K562 (cell line): Measurements from ENCODE around the gene CCL20. TPM values are rescaled to one million over a fixed set of nuclear protein-coding genes. Genes with fewer than 3 reads are reported as not detected.

Experiments used
- ATAC-seq: fragments of 200-7000 bp; cut with Tn5 transposase; 3 replicates; pipeline ENCODE4 v1.9.1; 2020; ENCODE audit warnings: moderate library complexity
- BruUV-seq: library from RNA; stranded (reverse); fragments of 400-500 nt; replicated peaks from 2 replicates; lab custom pipeline; 2021; lab: Mats Ljungman, UMichigan
- CTCF ChIA-PET: fragments of 300-600 bp; formaldehyde crosslinking; extraction: SDS; loops from one replicate; lab custom pipeline; 2021; ENCODE audit warnings: low intra/inter-chr PET ratio; lab: Yijun Ruan, JAX
- POLR2A ChIA-PET: fragments of 300-600, 350-650 bp; sonication (Branson Sonifier 250); formaldehyde crosslinking; extraction: SDS; loops from one replicate; lab custom pipeline; 2021; ENCODE audit warnings: antibody characterized with exemption, inconsistent platforms; lab: Yijun Ruan, JAX
- DNase-seq, 4 experiments: peaks; one replicate each; pipeline versions ENCODE4 v3.0.0 to v3.0.0-alpha.2; 2011 to 2018; ENCODE audit warnings: low spot score in 3 of 4, mixed read lengths in 3 of 4; ENCODE audit errors: extremely low read depth in 1 of 4
- FAIRE-seq: peaks from 2 replicates; lab custom pipeline; 2011; peaks lifted over from hg19 to GRCh38; lab: Jason Lieb, UNC
- H2AFZ ChIP-seq: 2 replicates; pipeline ENCODE4 v1.6.0; 2011; ENCODE audit warnings: low read depth, low read length, control low read depth, inconsistent platforms
- H3K27ac ChIP-seq: fragments of 200-600 bp; 3 replicates; pipeline ENCODE4 v1.8.0; 2011; ENCODE audit warnings: low read depth, mild to moderate bottlenecking, control low read depth, inconsistent platforms, low read length, moderate library complexity, mixed read lengths; ENCODE audit errors: extremely low read depth
- H3K27me3 ChIP-seq, 2 experiments: fragments of 300-600 bp in 1 of 2; 2 replicates in 1 of 2; 3 replicates in 1 of 2; pipeline versions ENCODE4 v1.6.0 to v1.8.0; 2011; ENCODE audit warnings: inconsistent platforms in 2 of 2, low read length in 2 of 2, mild to moderate bottlenecking in 1 of 2, mixed read lengths in 1 of 2, moderate library complexity in 1 of 2; ENCODE audit not compliant: control insufficient read depth in 2 of 2, insufficient read depth in 2 of 2
- H3K36me3 ChIP-seq: fragments of 300-600 bp; 3 replicates; pipeline ENCODE4 v1.8.0; 2011; ENCODE audit warnings: mild to moderate bottlenecking, low read length, inconsistent platforms; ENCODE audit not compliant: control insufficient read depth, insufficient read depth
- H3K4me1 ChIP-seq, 2 experiments: fragments of 200-600 bp in 1 of 2; replicated peaks in 1 of 2; 2 replicates in 1 of 2; 3 replicates in 1 of 2; pipeline versions ENCODE4 v1.5.1 to v1.8.0; 2011; ENCODE audit warnings: inconsistent platforms in 2 of 2, low read length in 2 of 2, mild to moderate bottlenecking in 1 of 2, mixed read lengths in 1 of 2, moderate library complexity in 1 of 2; ENCODE audit not compliant: control insufficient read depth in 2 of 2, insufficient read depth in 2 of 2
- H3K4me2 ChIP-seq: 2 replicates; pipeline ENCODE4 v1.6.1; 2011; ENCODE audit warnings: low read length, control low read depth, inconsistent platforms, mixed read lengths; ENCODE audit not compliant: insufficient read depth
- H3K4me3 ChIP-seq: fragments of 200-600 bp; sonication (generic), shearing (Covaris generic); 2 replicates; pipeline ENCODE4 v1.5.1; 2016; ENCODE audit warnings: control low read depth, inconsistent platforms
- H3K79me2 ChIP-seq: fragments of 200-600 bp; 3 replicates; pipeline ENCODE4 v1.8.0; 2011; ENCODE audit warnings: low read length, inconsistent platforms; ENCODE audit not compliant: control insufficient read depth, insufficient read depth
- H3K9ac ChIP-seq, 2 experiments: 2 replicates each; pipeline versions ENCODE4 v1.6.0 to v1.6.1; 2011; ENCODE audit warnings: low read depth in 2 of 2, low read length in 2 of 2, control low read depth in 1 of 2, inconsistent platforms in 1 of 2, mild to moderate bottlenecking in 1 of 2, mixed read lengths in 1 of 2; ENCODE audit not compliant: insufficient read depth in 1 of 2
- H3K9me1 ChIP-seq: one replicate; pipeline ENCODE4 v1.6.0; 2011; ENCODE audit warnings: inconsistent platforms, mild to moderate bottlenecking, low read length, moderate library complexity; ENCODE audit not compliant: control insufficient read depth, insufficient read depth
- H3K9me3 ChIP-seq: replicated peaks from 2 replicates; pipeline ENCODE4 v1.5.1; 2011; ENCODE audit warnings: low read depth, low read length, inconsistent platforms; ENCODE audit not compliant: control insufficient read depth, insufficient read depth
- H4K20me1 ChIP-seq: replicated peaks from 2 replicates; pipeline ENCODE4 v1.6.1; 2011; ENCODE audit warnings: low read length, inconsistent platforms, mixed read lengths; ENCODE audit not compliant: control insufficient read depth, insufficient read depth
- CEBPG ChIP-seq, 3 experiments: fragments of 200-800 bp in 1 of 3; sonication (Bioruptor generic) in 1 of 3; sonication (generic) in 1 of 3; formaldehyde crosslinking in 1 of 3; IDR thresholded peaks in 2 of 3; conservative IDR thresholded peaks in 1 of 3; 2 replicates each; pipeline versions ENCODE4 v1.6.1 to v1.8.0; 2016 to 2022; ENCODE audit warnings: missing compliant biosample characterization in 2 of 3, missing genetic modification characterization in 2 of 3, mild to moderate bottlenecking in 1 of 3, missing genetic modification reagents in 1 of 3
- MBD1 ChIP-seq: fragments of 250-450 bp; sonication (Bioruptor Pico); IDR thresholded peaks from 2 replicates; pipeline ENCODE4 v1.8.0; 2022; ENCODE audit warnings: inconsistent platforms
- MCM7 ChIP-seq, 2 experiments: fragments of 450-650 bp; IDR thresholded peaks; 2 replicates each; pipeline ENCODE4 v1.6.1; 2016 to 2018
- ZBTB11 ChIP-seq, 3 experiments: fragments of 200-800 bp in 1 of 3; fragments of 250-450 bp in 1 of 3; fragments of 450-650 bp in 1 of 3; sonication (Bioruptor Pico) in 1 of 3; sonication (Bioruptor generic) in 1 of 3; formaldehyde crosslinking in 1 of 3; IDR thresholded peaks; 2 replicates each; pipeline versions ENCODE4 v1.6.1 to v1.8.0; 2016 to 2022; ENCODE audit warnings: mild to moderate bottlenecking in 2 of 3, missing genetic modification characterization in 2 of 3, missing compliant biosample characterization in 1 of 3, moderate library complexity in 1 of 3
- ZFX ChIP-seq: sonication (generic); formaldehyde crosslinking; IDR thresholded peaks from 2 replicates; pipeline ENCODE4 v1.8.0; 2022; ENCODE audit warnings: mild to moderate bottlenecking, missing genetic modification reagents, moderate library complexity
- ZNF184 ChIP-seq: sonication (generic); formaldehyde crosslinking; IDR thresholded peaks from 2 replicates; pipeline ENCODE4 v1.5.0; 2020; ENCODE audit warnings: missing genetic modification reagents
- WGBS: fragments of 100-300 bp; shearing (Covaris generic); methylation state at CpG from one replicate; pipeline ENCODE4 v1.1.6; 2016; ENCODE audit warnings: low coverage, mixed read lengths; ENCODE audit not compliant: insufficient coverage; ENCODE audit errors: missing lambda C conversion rate; 5-methylcytosine and 5-hydroxymethylcytosine counted together
- in situ Hi-C: fragments of 300-500 bp; cut with MboI; formaldehyde crosslinking; loops from 4 replicates; pipeline ENCODE4 v1.15.0; 2018; ENCODE audit warnings: inconsistent platforms, mixed read lengths
- intact Hi-C: fragments of 100-400 bp; cut with micrococcal nuclease; formaldehyde crosslinking; loops from 2 replicates; pipeline ENCODE4 v1.14.2; 2022
- polyA plus RNA-seq, 8 experiments: library from polyadenylated mRNA; depleted of rRNA in 4 of 8; stranded (reverse) in 5 of 8; unstranded in 3 of 8; fragments of >200 nt; fragmentation: Nextera tagmentation in 2 of 8; fragmentation: Illumina TruSeq in 1 of 8; extraction: Ambion mirVana in 2 of 8; extraction: Trizol in 1 of 8; gene quantifications; 2 replicates each; pipeline versions ENCODE4 v1.2.1 to v1.2.3, GENCODE V29; 2011 to 2014; ENCODE audit warnings: inconsistent platforms in 1 of 8, missing spikeins in 1 of 8
- total RNA-seq, 7 experiments: library from RNA; depleted of rRNA in 6 of 7; stranded (reverse); fragments of >200 nt in 6 of 7; fragmentation: Illumina TruSeq in 2 of 7; extraction: Trizol in 2 of 7; gene quantifications; 2 replicates each; pipeline versions ENCODE4 v1.2.1 to v1.2.3, GENCODE V29; 2011 to 2021; ENCODE audit warnings: low replicate concordance in 1 of 7

CCL20 gene
- total and polyA plus RNA-seq, 9 of the 15 experiments (the other 6 are each of a cell fraction or from before 2014, with no cell fraction given): 0.29 TPM; not detected in 8

- TF ChIP-seq MCM7 (IDR thresholded peaks at IDR 0.05): no peak
- TF ChIP-seq ZNF184 (CRISPR knock-in tag): no peak
- TF ChIP-seq MBD1 (CRISPR knock-in tag): no peak
- no peak for TF ChIP-seq ZFX (CRISPR knock-in tag)
These were observed 1.4 kb downstream of the CCL20 start (continued) for GRCh38 chr2:227815066-227815465.

- ChIA-PET CTCF (no interaction called here), POLR2A (no interaction called here)
- BruUV-seq: no TSS peak
- Histone ChIP-seq H3K9ac (no peak overlapping the region), H3K27me3 (no peaks in the 10 kb centered on the region), H3K9me3 (no peaks in the 10 kb centered on the region), H3K27ac (no peak overlapping the region), H3K9me1 (no peaks in the 10 kb centered on the region), H2AFZ (no peak overlapping the region), H3K4me1 (no peaks in the 10 kb centered on the region), H3K4me2 (no peak overlapping the region), H3K79me2 (no peaks in the 10 kb centered on the region), H4K20me1 (no peaks in the 10 kb centered on the region), H3K4me3 (no peak overlapping the region), H3K36me3 (no peaks in the 10 kb centered on the region)
- FAIRE-seq (no peak), DNase-seq (no peak), ATAC-seq (no peak)
- in situ Hi-C loops (no loop called here), intact Hi-C loops (no loop called here)
- TF ChIP-seq CEBPG (CRISPR knock-in tag; IDR thresholded peaks at IDR 0.05) (no peak), CEBPG (tag; conservative IDR thresholded peaks at IDR 0.05 in 1 of 2, IDR thresholded peaks at IDR 0.05 in 1 of 2) (peak in 1 of 2 experiments; percentile 27; a peak in 1 of 4 replicates), ZBTB11 (CRISPR knock-in tag; IDR thresholded peaks at IDR 0.05) (no peak)
- WGBS: 4% methylated on average over 2 of the region's 2 CpGs
These were observed 3.1 kb downstream of the CCL20 start for GRCh38 chr2:227816507-227817294.
